ENCODE measurements around the gene GALNT5.
"Not testable (repeated sequence)": the region's sequence is repeated elsewhere in the genome, so short reads cannot be mapped to it uniquely, and the experiment has no call there.

Gene GALNT5

DNA sequence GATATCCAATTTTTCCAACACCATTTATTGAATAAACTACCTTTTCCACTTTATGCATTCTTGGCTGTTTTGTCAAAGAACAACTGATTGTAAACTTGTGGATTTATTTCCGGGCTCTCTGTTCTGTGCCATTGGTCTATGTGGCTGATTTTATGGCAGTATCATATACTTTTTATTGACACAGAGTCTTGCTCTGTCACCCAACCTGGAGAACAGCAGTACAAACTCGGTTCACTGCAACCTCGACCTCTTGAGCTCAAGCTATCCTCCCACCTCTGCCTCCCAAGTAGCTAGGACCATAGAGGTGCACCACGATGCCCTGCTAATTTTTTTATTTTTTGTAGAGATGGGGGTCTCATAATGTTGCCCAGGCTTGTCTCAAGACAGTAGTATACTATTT is 6.7 kb upstream of the GALNT5 start:
- no peak for DNase-seq

DNA sequence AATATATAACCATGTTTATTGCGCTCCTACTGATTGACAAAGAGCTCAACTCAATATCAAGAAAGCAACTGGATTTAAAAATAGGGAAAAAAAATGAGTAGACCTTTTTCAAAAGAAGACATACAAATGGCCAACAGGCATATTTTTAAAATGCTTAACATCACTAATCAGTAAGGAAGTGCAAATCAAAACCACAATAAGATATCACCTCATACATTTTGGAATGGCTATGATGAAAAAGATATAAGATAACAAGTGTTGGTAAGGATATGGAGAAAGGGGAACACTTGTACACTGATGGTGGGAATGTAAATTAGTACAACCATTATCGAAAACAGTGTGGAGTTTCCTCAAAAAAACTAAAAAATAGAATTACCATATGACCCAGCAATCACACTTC is 5.6 kb upstream of the GALNT5 start:
- no peak for DNase-seq

- no peak for DNase-seq
Observed at GRCh38 chr2:157252529-157252928, 5.0 kb upstream of the GALNT5 start.

DNA sequence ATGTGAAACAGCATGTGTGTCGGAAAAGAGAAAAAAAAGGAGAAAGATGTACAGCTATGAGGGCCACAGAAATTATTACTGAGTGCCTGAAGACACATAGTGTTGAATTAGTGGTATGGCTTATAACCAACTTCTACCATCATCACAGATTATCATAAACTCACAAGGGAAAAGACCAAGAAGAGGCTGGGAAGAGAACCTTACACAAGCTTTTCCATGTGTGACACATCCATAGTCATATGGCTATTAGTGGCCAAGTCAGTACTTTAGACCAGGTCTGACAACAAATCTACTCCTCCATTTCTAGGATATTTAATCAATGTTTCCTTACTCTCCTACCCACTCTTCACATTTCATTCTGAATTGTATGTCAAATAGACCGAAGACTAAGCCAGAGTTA is 3.5 kb upstream of the GALNT5 start:
- no peak for DNase-seq

DNA sequence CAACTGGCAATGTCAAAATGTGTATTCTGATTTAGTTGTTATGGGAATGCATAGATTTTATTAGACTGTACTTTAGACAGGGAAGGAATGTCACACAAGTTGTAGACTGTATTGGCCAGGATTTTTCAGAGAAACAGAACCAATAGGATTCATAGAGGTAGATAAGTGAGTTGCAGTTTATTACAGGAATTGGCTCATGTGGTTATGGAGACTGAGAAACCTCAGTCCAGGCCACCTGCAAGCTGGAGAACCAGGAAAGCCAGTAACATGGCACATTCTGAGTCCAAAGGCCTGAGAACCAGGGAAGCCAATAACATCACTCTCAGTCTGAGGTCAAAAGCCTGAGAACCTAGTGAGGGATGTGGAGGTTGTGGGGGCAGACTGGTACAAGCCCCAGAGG is 1.8 kb upstream of the GALNT5 start:
- DNase-seq = no peak

DNA sequence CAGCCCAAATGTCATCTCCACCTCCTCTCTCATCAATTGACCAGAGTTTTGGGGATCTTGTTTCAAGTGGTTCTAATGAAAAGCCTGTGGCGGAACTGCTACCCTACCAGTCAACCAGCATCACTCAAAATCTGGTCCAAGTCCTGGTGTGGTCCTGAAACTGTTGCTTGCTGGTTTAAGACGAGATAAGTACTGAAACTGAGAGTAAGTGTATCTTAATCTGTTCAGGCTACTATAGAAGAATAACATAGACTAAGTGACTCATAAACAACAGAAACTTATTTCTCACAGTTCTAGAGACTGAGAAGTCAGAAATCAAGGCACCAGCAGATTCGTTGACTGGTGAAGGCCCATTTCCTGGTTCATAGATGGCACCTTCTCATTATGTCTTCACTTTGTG is 879 bp upstream of the GALNT5 start:
- no peak for DNase-seq

GRCh38 chr2:157258520-157259326 is 1.2 kb downstream of the GALNT5 start:
- no peak for DNase-seq

- no peak for DNase-seq
Observed at GRCh38 chr2:157259386-157259785, 1.9 kb downstream of the GALNT5 start.

GRCh38 chr2:157259960-157260359 is 2.5 kb downstream of the GALNT5 start:
- DNase-seq = no peak

DNA sequence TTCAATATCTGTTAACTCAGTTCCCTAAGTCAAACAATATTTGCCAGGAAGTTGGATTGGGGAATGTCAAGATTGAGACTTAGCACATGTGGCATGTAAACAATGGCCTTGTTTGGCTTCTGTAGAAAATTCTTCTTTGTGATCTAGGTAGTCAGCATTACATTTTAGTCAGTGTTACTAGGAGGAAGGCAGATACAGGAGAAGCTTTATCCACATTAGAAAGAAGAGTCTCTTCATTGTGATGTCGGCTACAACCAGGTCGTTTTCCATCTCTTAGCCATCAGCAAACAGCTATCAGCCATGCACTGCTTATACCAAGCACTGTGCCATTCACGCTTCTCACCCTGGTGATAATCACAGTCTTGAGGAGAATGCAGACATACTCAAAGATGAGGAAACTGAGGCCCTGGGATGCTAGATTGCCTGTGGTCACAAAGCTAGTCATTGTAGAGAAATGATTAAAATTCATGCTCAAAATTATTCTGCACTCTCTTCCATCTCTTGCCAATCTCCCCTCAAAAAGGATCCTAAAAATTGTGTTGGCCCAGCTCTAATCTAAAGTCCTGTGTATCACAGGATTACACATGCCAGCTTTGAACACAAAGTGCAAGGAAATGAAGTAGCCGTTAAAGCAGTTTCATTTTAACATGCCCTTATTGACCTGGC is 3.2 kb downstream of the GALNT5 start:
- DNase-seq = no peak

DNA sequence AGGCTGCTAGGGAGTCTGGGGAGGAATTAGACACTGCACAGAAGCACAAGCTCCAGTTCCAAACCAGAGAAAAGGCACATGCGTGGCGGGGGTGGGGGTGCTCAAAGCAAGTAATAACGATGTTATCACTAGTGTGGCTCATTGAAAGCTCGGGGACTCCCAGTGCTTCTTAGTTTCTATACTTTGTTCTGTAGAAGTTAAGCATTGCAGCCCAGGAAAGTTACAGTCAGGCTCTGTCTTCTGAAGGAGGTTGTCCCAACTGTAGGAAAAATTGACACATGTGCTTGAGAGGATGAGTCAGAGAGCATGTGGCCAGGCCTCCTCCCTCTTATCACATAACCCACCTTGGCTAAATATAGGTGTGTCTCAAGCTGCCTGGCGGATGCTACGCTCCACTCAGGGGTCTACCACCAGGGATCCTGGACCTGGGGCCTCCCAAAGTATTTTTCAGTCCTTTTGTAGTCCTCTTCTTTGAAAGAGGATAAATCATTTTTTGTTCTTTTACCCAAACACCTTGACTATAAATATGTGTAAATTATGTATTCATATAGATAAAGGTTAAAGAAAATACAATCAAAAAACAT is 3.8 kb downstream of the GALNT5 start:
- DNase-seq = no peak

DNA sequence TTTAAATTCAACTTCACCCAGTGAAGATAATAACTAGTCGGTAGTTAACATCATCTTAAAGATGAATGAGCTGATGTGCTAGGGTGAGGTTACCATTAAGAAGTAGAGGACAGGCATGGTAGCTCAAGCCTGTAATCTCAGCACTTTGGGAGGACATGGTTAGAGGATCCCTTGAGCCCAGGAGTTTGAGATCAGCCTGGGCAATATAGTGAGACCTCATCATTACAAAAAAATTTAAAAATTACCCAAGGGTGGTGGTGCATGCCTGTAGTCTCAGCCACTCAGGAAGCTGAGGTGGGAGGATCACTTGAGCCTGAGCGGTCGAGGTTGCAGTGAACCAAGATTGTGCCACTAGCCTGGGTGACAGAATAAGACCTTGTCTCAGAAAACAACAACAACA is 4.7 kb downstream of the GALNT5 start:
- DNase-seq = no peak

DNA sequence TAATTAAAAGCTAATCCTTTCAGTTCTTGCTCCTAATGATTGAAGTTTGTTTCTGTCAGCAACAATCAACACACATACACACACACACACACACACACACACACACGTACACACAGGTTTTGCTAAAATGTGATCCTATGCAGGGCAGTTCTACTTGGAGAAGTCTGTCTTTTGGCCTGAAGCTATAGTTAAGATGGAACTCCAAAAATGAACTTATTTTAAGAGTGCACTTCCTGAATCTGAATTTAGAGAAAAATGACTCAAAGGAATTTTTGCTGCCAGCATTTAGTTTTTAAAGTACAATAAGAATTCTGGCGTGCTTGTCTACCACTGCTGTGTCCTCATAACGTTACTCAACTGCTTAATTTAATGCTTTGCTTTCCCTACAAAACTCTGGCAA is 6.6 kb downstream of the GALNT5 start:
- no peak for DNase-seq

DNA sequence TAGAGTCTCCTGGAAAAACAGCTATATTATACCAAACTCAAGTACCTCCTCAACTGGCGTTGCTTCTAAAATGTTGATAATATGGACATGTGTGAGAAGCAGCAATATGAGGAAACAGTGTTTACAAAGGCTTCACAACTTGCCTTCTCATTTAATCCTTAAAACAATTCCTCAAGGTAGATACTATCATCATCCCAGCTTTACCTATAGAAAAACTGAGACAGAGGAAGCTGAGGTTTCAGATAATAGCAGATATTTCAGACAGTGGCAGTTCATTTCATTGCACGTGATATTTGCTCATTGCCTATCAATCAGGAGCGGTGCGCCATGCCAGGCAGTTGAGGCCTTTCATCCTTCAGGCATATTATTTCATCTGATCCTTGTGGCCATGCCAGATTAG is 8.3 kb downstream of the GALNT5 start:
- DNase-seq = no peak

GRCh38 chr2:157267476-157267875 is 10.0 kb downstream of the GALNT5 start:
- no peak for DNase-seq

DNA sequence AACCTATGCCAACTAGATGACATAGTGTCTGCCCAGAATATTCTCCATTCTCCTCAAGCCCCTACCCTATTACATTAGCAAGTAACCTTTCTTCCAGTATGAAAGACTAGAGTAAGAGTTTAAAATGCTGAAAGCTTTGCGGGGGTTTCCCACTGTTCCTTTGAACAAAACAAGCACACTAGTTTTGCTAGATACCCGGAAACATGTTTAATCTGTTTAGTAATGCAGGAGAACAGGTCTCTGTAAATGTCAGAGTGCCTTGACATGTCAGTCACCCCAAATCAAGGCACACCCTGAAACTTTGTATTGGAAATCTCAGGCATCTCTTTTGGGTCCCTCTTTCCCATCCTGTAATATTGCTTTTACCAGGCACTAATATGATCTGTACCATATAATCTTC is 11.6 kb downstream of the GALNT5 start:
- no peak for DNase-seq

DNA sequence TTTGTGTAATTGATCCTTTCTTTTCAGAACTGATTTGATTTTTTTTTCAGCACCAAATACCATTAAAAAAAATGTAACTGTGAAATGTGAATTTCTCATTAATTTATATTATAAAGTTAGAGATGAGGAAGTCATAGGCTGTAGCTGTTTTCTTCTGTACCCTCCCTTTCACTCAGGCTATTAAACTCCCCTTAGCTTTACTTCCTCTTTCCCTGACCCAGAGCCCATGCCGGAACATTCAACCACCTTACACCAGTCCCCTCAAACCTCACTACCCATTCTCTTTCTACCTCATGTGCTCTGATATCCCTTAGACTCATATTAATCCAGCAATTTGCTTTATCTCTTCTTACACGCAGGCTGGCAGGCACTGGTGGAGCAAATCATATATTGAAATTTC is 12.4 kb downstream of the GALNT5 start:
- DNase-seq = no peak

DNA sequence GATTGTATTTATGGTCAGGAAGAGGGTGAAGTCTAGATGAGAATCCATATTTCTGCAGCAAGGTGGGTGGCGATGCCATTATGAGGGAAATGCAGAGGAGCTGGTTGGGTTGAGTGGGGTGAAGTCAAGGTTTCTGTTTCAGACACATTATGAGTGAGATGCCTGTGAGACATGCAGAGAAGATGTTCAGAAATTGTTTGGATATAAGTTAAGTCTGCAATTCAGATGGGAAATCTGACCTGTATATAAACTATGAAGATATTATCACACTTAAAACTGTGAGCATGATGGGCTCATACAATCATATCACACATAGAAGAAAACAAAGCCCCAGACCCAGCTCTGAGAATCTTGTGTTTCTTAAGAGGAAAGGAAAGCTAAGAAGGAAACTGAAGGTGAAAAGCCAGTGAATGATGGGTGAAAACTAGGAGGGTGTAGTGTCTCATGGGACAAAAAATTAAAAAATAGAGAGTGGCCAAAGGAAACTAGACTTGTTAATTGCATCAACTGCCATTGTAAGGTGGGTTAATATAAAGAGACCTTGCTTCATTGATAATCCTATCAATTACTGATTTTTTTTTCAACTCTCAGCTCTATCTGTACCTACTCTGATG is 14.2 kb downstream of the GALNT5 start:
- no peak for DNase-seq

- not testable (repeated sequence) for DNase-seq
Observed at GRCh38 chr2:157279311-157279710, 21.8 kb downstream of the GALNT5 start.

DNA sequence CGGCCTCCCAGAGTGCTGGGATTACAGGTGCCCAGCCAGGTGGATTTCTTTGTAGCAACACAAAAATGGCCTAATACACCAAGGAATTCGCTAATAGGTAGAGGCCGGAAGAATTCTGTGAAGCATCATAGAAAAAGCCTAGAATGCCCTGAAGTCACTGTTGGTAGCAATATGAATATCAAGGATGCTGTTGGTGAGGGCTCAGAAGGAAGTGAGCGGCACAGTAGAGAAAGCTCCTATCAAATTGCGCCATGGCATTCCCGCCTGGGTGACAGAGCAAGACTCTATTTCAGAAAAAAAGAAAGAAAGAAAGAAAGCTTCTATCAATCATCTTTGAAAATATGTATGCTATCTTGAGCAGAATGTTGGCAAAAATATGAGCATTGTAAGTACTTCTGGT is 23.8 kb downstream of the GALNT5 start:
- DNase-seq = no peak

- DNase-seq = no peak
Observed at GRCh38 chr2:157283468-157283867, 26.0 kb downstream of the GALNT5 start.

GRCh38 chr2:157287160-157287559 is 29.7 kb downstream of the GALNT5 start:
- DNase-seq = no peak

GRCh38 chr2:157290525-157290924 is 33.0 kb downstream of the GALNT5 start:
- DNase-seq = no peak

DNA sequence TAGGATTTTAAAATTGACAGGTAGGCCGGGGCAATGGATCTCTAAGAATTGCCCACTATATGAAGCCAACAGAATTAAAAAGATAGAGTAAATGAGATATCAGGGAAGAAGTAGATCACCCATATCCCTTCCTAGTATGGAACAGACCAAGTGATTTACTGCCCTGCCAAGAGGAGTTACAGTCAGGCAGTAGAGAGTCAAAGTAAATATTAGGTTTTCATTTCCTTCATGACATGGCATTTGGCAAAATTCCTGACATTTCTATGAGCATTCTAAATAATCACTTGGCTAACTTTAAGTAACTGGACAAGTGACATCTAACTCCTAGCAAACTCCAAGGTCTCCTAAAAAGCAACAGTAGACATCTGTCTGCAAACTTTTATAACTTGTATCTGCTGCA is 33.5 kb downstream of the GALNT5 start:
- no peak for DNase-seq

Measured in NCI-H1048 (cell line).